OCI-LY7 (cell line): ENCODE measurements around the gene SHC2.

ENCODE experiments used
- EZH2phosphoT487 ChIP-seq: fragments of 200-600 bp; sonication (generic); IDR thresholded peaks from 2 replicates; pipeline ENCODE4 v1.6.1; 2018; ENCODE audit warnings: low read depth, borderline replicate concordance, mild to moderate bottlenecking, mixed run types, antibody characterized with exemption, low read length, moderate library complexity, mixed read lengths
- TF ChIP-seq, protein P1 (sequence below): fragments of 200-600 bp; sonication (generic); conservative IDR thresholded peaks from 2 replicates; pipeline ENCODE4 v1.5.1; 2014; ENCODE audit warnings: mild to moderate bottlenecking, antibody characterized with exemption, low read length, moderate library complexity, mixed read lengths

DNA sequence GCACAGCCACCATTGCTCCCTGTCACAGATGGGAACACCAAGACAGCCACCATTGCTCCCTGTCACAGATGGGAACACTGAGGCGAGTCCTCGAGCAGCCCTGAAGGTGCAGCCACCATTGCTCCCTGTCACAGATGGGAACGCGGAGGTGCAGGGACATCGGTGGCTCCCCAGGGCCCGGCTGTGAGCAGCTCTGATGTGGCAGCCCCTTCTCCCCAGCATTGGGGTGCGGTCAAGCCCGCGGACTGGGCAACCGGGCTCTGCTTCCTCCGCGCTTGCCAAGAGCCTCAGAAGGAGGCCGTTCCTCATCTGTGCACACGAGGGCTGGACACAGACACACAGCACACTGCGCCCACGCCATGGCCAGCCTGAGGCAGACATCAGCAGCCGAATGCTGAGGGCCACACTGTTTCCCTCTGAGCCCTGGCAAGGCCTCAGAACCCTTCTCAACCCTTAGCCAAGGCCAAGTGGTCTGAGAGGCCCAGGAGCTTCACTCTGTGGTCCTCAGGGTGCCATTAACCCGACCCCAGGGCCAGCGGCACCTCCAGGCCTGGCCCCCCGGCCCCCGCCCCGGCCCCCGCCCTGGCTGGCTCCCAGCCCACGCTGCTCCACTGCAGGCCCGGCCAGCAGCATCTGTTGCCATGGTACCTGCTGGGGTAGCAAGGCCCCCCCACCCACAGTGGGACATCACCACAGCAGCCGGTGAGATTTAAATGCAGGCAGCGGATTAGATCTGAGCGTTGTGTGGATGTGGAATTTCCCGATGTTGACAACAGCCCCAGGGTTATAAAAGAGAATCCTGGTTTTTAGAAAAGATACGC, 70.2 kb downstream of the SHC2 start:
- TF ChIP-seq, protein P1, sequence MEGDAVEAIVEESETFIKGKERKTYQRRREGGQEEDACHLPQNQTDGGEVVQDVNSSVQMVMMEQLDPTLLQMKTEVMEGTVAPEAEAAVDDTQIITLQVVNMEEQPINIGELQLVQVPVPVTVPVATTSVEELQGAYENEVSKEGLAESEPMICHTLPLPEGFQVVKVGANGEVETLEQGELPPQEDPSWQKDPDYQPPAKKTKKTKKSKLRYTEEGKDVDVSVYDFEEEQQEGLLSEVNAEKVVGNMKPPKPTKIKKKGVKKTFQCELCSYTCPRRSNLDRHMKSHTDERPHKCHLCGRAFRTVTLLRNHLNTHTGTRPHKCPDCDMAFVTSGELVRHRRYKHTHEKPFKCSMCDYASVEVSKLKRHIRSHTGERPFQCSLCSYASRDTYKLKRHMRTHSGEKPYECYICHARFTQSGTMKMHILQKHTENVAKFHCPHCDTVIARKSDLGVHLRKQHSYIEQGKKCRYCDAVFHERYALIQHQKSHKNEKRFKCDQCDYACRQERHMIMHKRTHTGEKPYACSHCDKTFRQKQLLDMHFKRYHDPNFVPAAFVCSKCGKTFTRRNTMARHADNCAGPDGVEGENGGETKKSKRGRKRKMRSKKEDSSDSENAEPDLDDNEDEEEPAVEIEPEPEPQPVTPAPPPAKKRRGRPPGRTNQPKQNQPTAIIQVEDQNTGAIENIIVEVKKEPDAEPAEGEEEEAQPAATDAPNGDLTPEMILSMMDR, result no peak
- no peak for TF ChIP-seq EZH2phosphoT487
